AG04450 (cell line): ENCODE data around the gene CCDC142. TPM values are rescaled to one million over a fixed set of nuclear protein-coding genes. Genes with fewer than 3 reads are reported as not detected.

ENCODE experiments used
- CTCF ChIA-PET: fragments of 300-600, 350-600 bp; formaldehyde crosslinking; extraction: SDS; loops from one replicate; lab custom pipeline; 2022; ENCODE audit warnings: antibody characterized with exemption, inconsistent platforms; lab: Charles Lee
- POLR2A ChIA-PET: fragments of 350-600 bp; formaldehyde crosslinking; extraction: SDS; loops from one replicate; lab custom pipeline; 2021; ENCODE audit warnings: antibody characterized with exemption, inconsistent platforms; lab: Yijun Ruan, JAX
- DNase-seq: peaks from one replicate; pipeline ENCODE4 v3.0.0-alpha.2; 2011; ENCODE audit warnings: low read depth, low spot score
- H3K27ac ChIP-seq: one replicate; pipeline ENCODE4 v1.5.1; 2012; ENCODE audit warnings: low read depth, low read length, control low read depth
- H3K27me3 ChIP-seq: one replicate; pipeline ENCODE4 v1.6.0; 2012; ENCODE audit warnings: low read length; ENCODE audit not compliant: control insufficient read depth, insufficient read depth
- H3K4me3 ChIP-seq: 2 replicates; pipeline ENCODE4 v1.5.1; 2011; ENCODE audit warnings: mild to moderate bottlenecking, low read depth, low read length, control low read depth
- H3K9me3 ChIP-seq: 2 replicates; pipeline ENCODE4 v1.5.1; 2012; ENCODE audit warnings: low read length; ENCODE audit not compliant: control insufficient read depth, insufficient read depth
- CTCF ChIP-seq: IDR thresholded peaks from 2 replicates; pipeline ENCODE4 v1.5.1; 2011; ENCODE audit warnings: low read depth, low read length, control low read depth, inconsistent platforms
- polyA plus RNA-seq: library from polyadenylated mRNA; depleted of rRNA; stranded (reverse); fragments of >200 nt; gene quantifications from 2 replicates; pipeline ENCODE4 v1.2.3, GENCODE V29; 2011

The CCDC142 gene
- polyA plus RNA-seq, 1 experiment, result 4.5 TPM

- no peak for DNase-seq
- TF ChIP-seq CTCF, result no peak
- CTCF ChIA-PET, result interaction anchor here (1.4 to 2.7 kb wide), 2 partner anchors 23 to 79 kb away, joined by 4 to 11 read pairs; partner anchors contain the start of genes CCDC142 and TTC31
- POLR2A ChIA-PET, result interaction anchor here (0.6 to 2.7 kb wide), 2 partner anchors 23 to 68 kb away, joined by 3 to 8 read pairs; partner anchors contain the start of genes CCDC142 and TTC31
- H3K27me3 ChIP-seq, result peaks cover 15% of the 10 kb centered on the region
- no peaks in the 10 kb centered on the region; the same call in 1 of the 2 replicates for H3K9me3 ChIP-seq
- no peak overlapping the region for H3K27ac ChIP-seq
- peak overlapping the region; percentile 35 for H3K4me3 ChIP-seq
Observed at GRCh38 chr2:74505448-74506246, 22.8 kb upstream of the CCDC142 start.

- TF ChIP-seq CTCF, result no peak
- Histone ChIP-seq H3K4me3 (no peak overlapping the region), H3K9me3 (no peaks in the 10 kb centered on the region; the same call in 1 of the 2 replicates), H3K27ac (no peak overlapping the region), H3K27me3 (peaks cover 21% of the 10 kb centered on the region)
- CTCF ChIA-PET, result interaction anchor here (0.9 to 2.7 kb wide), 2 partner anchors 21 to 84 kb away, joined by 3 to 11 read pairs; partner anchors contain the start of genes CCDC142 and TTC31
- POLR2A ChIA-PET, result interaction anchor here (1.4 to 2.7 kb wide), 4 partner anchors 16 to 32 kb away, joined by 3 to 12 read pairs (median 6); partner anchors contain the start of genes AUP1, CCDC142, HTRA2 and MRPL53
- DNase-seq, result no peak
Observed at GRCh38 chr2:74504591-74504990, 21.8 kb upstream of the CCDC142 start.

GRCh38 chr2:74503506-74504475, 21.0 kb upstream of the CCDC142 start:
- POLR2A ChIA-PET, result interaction anchor here (0.5 to 2.7 kb wide), 6 partner anchors 16 to 283 kb away, joined by 3 to 12 read pairs (median 4); partner anchors contain the start of genes AUP1, CCDC142, HTRA2 and LOXL3
- peak overlapping the region; percentile 62 for H3K4me3 ChIP-seq
- no peak for TF ChIP-seq CTCF
- peak overlapping the region; percentile 90 for H3K27ac ChIP-seq
- CTCF ChIA-PET, result interaction anchor here (0.9 to 2.7 kb wide), 4 partner anchors 21 to 169 kb away, joined by 3 to 11 read pairs (median 6); partner anchors contain the start of genes CCDC142 and TTC31
- H3K9me3 ChIP-seq, result no peaks in the 10 kb centered on the region; the same call in 1 of the 2 replicates
- DNase-seq, result no peak
- peaks cover 27% of the 10 kb centered on the region for H3K27me3 ChIP-seq

GRCh38 chr2:74502720-74503505, 20.1 kb upstream of the CCDC142 start:
- H3K27me3 ChIP-seq, result peaks cover 34% of the 10 kb centered on the region
- H3K4me3 ChIP-seq, result peak overlapping the region; percentile 62
- TF ChIP-seq CTCF, result peak; percentile 40
- CTCF ChIA-PET, result interaction anchor here (1.2 to 2.7 kb wide), 3 partner anchors 20 to 168 kb away, joined by 4 to 11 read pairs (median 9); partner anchors contain the start of genes CCDC142 and TTC31
- peak overlapping the region; percentile 90 for H3K27ac ChIP-seq
- peak; percentile 58 for DNase-seq
- no peaks in the 10 kb centered on the region; the same call in 1 of the 2 replicates for H3K9me3 ChIP-seq
- POLR2A ChIA-PET, result interaction anchor here (1.2 to 2.7 kb wide), 5 partner anchors 15 to 51 kb away, joined by 3 to 12 read pairs (median 4); partner anchors contain the start of genes AUP1, CCDC142, HTRA2 and LOXL3
